ENCODE results near the gene LIMK2. TPM values are rescaled to one million over a fixed set of nuclear protein-coding genes. Genes with fewer than 3 reads are reported as not detected.
A peak's percentile ranks its signal among the peaks of the same experiment; 100 is the strongest.

The LIMK2 gene
- total RNA-seq, 2 experiments from 2014 or later, result 23.2 to 25.5 TPM

- no peak overlapping the region for H3K4me3 Mint-ChIP-seq
- intact Hi-C loops (cut with micrococcal nuclease), result no loop called here
- ChIA-PET CTCF (interaction anchor here (1.5 to 1.9 kb wide), 2 partner anchors 8 to 48 kb away, joined by 6 to 13 read pairs; no protein-coding TSS in a partner anchor), POLR2A (interaction anchor here (0.9 to 1.4 kb wide), 3 partner anchors 11 to 109 kb away, joined by 3 to 6 read pairs (median 4); partner anchors contain the start of gene LIMK2)
- H3K9me3 Mint-ChIP-seq, result no peaks in the 10 kb centered on the region
- TF ChIP-seq CTCF (IDR thresholded peaks at IDR 0.05), result no peak
- peaks cover 4% of the 10 kb centered on the region for H3K4me1 Mint-ChIP-seq (ENCODE audit: low read depth)
- DNase-seq (no peak), ATAC-seq (no peak)
- H3K27ac Mint-ChIP-seq, result no peak overlapping the region
- H3K27me3 Mint-ChIP-seq, result no peaks in the 10 kb centered on the region
- peaks cover 15% of the 10 kb centered on the region for H3K36me3 Mint-ChIP-seq (ENCODE audit: low read depth)
Observed at GRCh38 chr22:31321421-31321820, 109.3 kb downstream of the LIMK2 start.

GRCh38 chr22:31323578-31324550 is 111.8 kb downstream of the LIMK2 start:
- ChIA-PET POLR2A (interaction anchor here (0.9 to 2.2 kb wide), 11 partner anchors 9 to 44 kb away, joined by 3 to 5 read pairs (median 3); partner anchors contain the start of gene PATZ1), CTCF (interaction anchor here (1.0 to 2.2 kb wide), 4 partner anchors 9 to 15 kb away, joined by 3 to 18 read pairs (median 3); no protein-coding TSS in a partner anchor)
- ATAC-seq (peak; percentile 56), DNase-seq (no peak)
- Mint-ChIP-seq H3K9me3 (no peaks in the 10 kb centered on the region), H3K4me1 (ENCODE audit: low read depth) (peaks cover 4% of the 10 kb centered on the region), H3K36me3 (ENCODE audit: low read depth) (peaks cover 22% of the 10 kb centered on the region), H3K27me3 (no peaks in the 10 kb centered on the region), H3K27ac (peak overlapping the region; percentile 72), H3K4me3 (no peak overlapping the region)
- intact Hi-C loops (cut with micrococcal nuclease), result no loop called here
- TF ChIP-seq CTCF (IDR thresholded peaks at IDR 0.05), result no peak

- H3K27ac Mint-ChIP-seq, result no peak overlapping the region
- H3K36me3 Mint-ChIP-seq (ENCODE audit: low read depth), result peaks cover 36% of the 10 kb centered on the region
- TF ChIP-seq CTCF (IDR thresholded peaks at IDR 0.05), result no peak
- ATAC-seq, result no peak
- H3K9me3 Mint-ChIP-seq, result no peaks in the 10 kb centered on the region
- ChIA-PET CTCF (interaction anchor here (3.1 kb wide), 1 partner anchor 14 kb away, joined by 19 read pairs; no protein-coding TSS in a partner anchor), POLR2A (interaction anchor here (1.1 to 1.7 kb wide), 5 partner anchors 10 to 33 kb away, joined by 3 to 6 read pairs (median 3); partner anchors contain the start of gene PATZ1)
- intact Hi-C loops (cut with micrococcal nuclease), result no loop called here
- H3K4me1 Mint-ChIP-seq (ENCODE audit: low read depth), result peaks cover 21% of the 10 kb centered on the region
- no peak overlapping the region for H3K4me3 Mint-ChIP-seq
- DNase-seq, result no peak
- H3K27me3 Mint-ChIP-seq, result no peaks in the 10 kb centered on the region
Observed at GRCh38 chr22:31326877-31327276, 114.8 kb downstream of the LIMK2 start.

GRCh38 chr22:31327806-31328543 is 115.9 kb downstream of the LIMK2 start:
- POLR2A ChIA-PET, result interaction anchor here (1.4 to 1.9 kb wide), 3 partner anchors 9 to 19 kb away, joined by 4 to 6 read pairs (median 6); partner anchors contain the start of gene PATZ1
- ATAC-seq (no peak), DNase-seq (no peak)
- Mint-ChIP-seq H3K4me1 (ENCODE audit: low read depth) (peaks cover 24% of the 10 kb centered on the region), H3K9me3 (no peaks in the 10 kb centered on the region), H3K27me3 (no peaks in the 10 kb centered on the region), H3K27ac (no peak overlapping the region), H3K36me3 (ENCODE audit: low read depth) (peaks cover 37% of the 10 kb centered on the region), H3K4me3 (no peak overlapping the region)
- intact Hi-C loops (cut with micrococcal nuclease), result no loop called here
- TF ChIP-seq CTCF (IDR thresholded peaks at IDR 0.05), result no peak
- CTCF ChIA-PET, result interaction anchor here (3.1 kb wide), 1 partner anchor 15 kb away, joined by 19 read pairs; no protein-coding TSS in a partner anchor
